NCI-H2107 (cell line): ENCODE results near the gene MOCS2.
A peak's percentile ranks its signal among the peaks of the same experiment; 100 is the strongest.
"Not testable (repeated sequence)": the region's sequence is repeated elsewhere in the genome, so short reads cannot be mapped to it uniquely, and the experiment has no call there.

Experiments
- DNase-seq: peaks from one replicate; lab custom pipeline; 2025; lab: John Stamatoyannopoulos, UW

Gene MOCS2

GRCh38 chr5:53109443-53110127 lies at the start of gene MOCS2:
Gene MOCS2 (minus strand): TSS chr5:53109757. CDS start chr5:53107174, 2,583 bp downstream.
- DNase-seq, result peak; percentile 61

GRCh38 chr5:53151713-53152458 lies 42.3 kb upstream of the MOCS2 start:
- no peak for DNase-seq

GRCh38 chr5:53133020-53133419 lies 23.5 kb upstream of the MOCS2 start:
- no peak for DNase-seq

- DNase-seq, result no peak
Observed at GRCh38 chr5:53130266-53130665, 20.7 kb upstream of the MOCS2 start.

- no peak for DNase-seq
Observed at GRCh38 chr5:53128481-53128880, 18.9 kb upstream of the MOCS2 start.

- no peak for DNase-seq
Observed at GRCh38 chr5:53127107-53127506, 17.6 kb upstream of the MOCS2 start.

- DNase-seq, result no peak
Observed at GRCh38 chr5:53126521-53126920, 17.0 kb upstream of the MOCS2 start.

- no peak for DNase-seq
Observed at GRCh38 chr5:53123702-53124101, 14.1 kb upstream of the MOCS2 start.

- DNase-seq, result no peak
Observed at GRCh38 chr5:53120165-53120564, 10.6 kb upstream of the MOCS2 start.

- DNase-seq, result no peak
Observed at GRCh38 chr5:53118879-53119278, 9.3 kb upstream of the MOCS2 start.

GRCh38 chr5:53116597-53116996 lies 7.0 kb upstream of the MOCS2 start:
- DNase-seq, result no peak

- DNase-seq, result no peak
Observed at GRCh38 chr5:53114988-53115387, 5.4 kb upstream of the MOCS2 start.

- no peak for DNase-seq
Observed at GRCh38 chr5:53113947-53114346, 4.4 kb upstream of the MOCS2 start.

GRCh38 chr5:53112909-53113308 lies 3.4 kb upstream of the MOCS2 start:
- DNase-seq, result no peak

GRCh38 chr5:53112307-53112706 lies 2.8 kb upstream of the MOCS2 start:
- DNase-seq, result not testable (repeated sequence)

- DNase-seq, result no peak
Observed at GRCh38 chr5:53111139-53111538, 1.6 kb upstream of the MOCS2 start.

- DNase-seq, result no peak
Observed at GRCh38 chr5:53110156-53110555, 599 bp upstream of the MOCS2 start.

- DNase-seq, result no peak
Observed at GRCh38 chr5:53109056-53109442, 508 bp downstream of the MOCS2 start.

- no peak for DNase-seq
Observed at GRCh38 chr5:53105611-53106300, 3.8 kb downstream of the MOCS2 start.

- no peak for DNase-seq
Observed at GRCh38 chr5:53100606-53101005, 9.0 kb downstream of the MOCS2 start.

- no peak for DNase-seq
Observed at GRCh38 chr5:53099546-53099945, 10.0 kb downstream of the MOCS2 start.

- no peak for DNase-seq
Observed at GRCh38 chr5:53095931-53096525, 13.5 kb downstream of the MOCS2 start.

GRCh38 chr5:53095217-53095616 lies 14.3 kb downstream of the MOCS2 start:
- no peak for DNase-seq
